ENCODE results near the gene AJAP1.

- TF ChIP-seq CTCF (tag by site-specific recombination; IDR thresholded peaks at IDR 0.05) (no peak), SALL2 (tag by site-specific recombination; IDR thresholded peaks at IDR 0.05; ENCODE audit: borderline replicate concordance) (no peak), SP2 (tag by site-specific recombination; IDR thresholded peaks at IDR 0.05) (no peak), ZBTB49 (tag by site-specific recombination; IDR thresholded peaks at IDR 0.05; ENCODE audit: low read depth) (no peak), ZNF561 (tag by site-specific recombination; IDR thresholded peaks at IDR 0.05; ENCODE audit: borderline replicate concordance) (no peak), ZNF23 (tag by site-specific recombination; IDR thresholded peaks at IDR 0.05; ENCODE audit: borderline replicate concordance) (no peak), ZNF292 (tag by site-specific recombination; IDR thresholded peaks at IDR 0.05; ENCODE audit: borderline replicate concordance, low read depth) (no peak), ZNF670 (tag by site-specific recombination; IDR thresholded peaks at IDR 0.05; ENCODE audit: low read depth) (no peak)
Observed at GRCh38 chr1:4664095-4664494, 9.7 kb downstream of the AJAP1 start.
